Stimulated activated CD4-positive, alpha-beta T cell treated with anti-CD3 and anti-CD28 coated beads, Interleukin-1b, Interleukin-23, amount 100 ng/mL, for 4 hours (primary cell): ENCODE results near the gene TEDC2.
"Not testable (repeated sequence)": the region's sequence is repeated elsewhere in the genome, so short reads cannot be mapped to it uniquely, and the experiment has no call there.

Experiments
- DNase-seq, 2 donors: peaks; one replicate each; pipeline ENCODE4 v3.0.0-alpha.2; 2020; ENCODE audit warnings: low read depth in 2 of 2

The TEDC2 gene, protein sequence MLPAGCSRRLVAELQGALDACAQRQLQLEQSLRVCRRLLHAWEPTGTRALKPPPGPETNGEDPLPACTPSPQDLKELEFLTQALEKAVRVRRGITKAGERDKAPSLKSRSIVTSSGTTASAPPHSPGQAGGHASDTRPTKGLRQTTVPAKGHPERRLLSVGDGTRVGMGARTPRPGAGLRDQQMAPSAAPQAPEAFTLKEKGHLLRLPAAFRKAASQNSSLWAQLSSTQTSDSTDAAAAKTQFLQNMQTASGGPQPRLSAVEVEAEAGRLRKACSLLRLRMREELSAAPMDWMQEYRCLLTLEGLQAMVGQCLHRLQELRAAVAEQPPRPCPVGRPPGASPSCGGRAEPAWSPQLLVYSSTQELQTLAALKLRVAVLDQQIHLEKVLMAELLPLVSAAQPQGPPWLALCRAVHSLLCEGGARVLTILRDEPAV

GRCh38 chr16:2459647-2460390, at the start of gene TEDC2:
TSS of gene TEDC2 (plus strand) at chr16:2460109. CDS start at chr16:2460145, 36 bp downstream.
- peak; percentile 94 to 98 for DNase-seq

DNA sequence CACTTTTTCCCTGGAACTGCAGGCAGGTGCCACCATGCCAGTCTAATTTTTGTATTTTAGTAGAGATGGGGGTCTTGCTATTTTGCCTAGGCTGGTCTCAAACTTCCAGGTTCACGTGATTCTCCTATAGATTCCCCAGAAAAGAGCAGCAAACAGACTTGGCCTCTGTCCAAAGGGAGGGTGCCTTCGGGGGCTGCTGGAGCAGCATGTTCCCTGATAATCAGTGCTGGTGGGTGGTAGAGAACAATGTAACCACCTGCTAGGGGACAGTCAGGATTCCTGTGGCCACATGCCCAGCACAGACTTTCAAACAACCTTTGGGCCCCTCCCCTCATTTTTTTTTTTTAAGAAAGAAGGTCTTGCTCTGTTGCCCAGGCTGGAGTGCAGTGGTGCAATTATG, 44.8 kb upstream of the TEDC2 start:
- no peak for DNase-seq

- no peak for DNase-seq
Measured at GRCh38 chr16:2420035-2420434, 39.9 kb upstream of the TEDC2 start.

GRCh38 chr16:2422123-2422867, 37.6 kb upstream of the TEDC2 start:
- no peak for DNase-seq

- no peak for DNase-seq
Measured at GRCh38 chr16:2424061-2425007, 35.6 kb upstream of the TEDC2 start.

- no peak for DNase-seq
Measured at GRCh38 chr16:2425008-2425518, 34.8 kb upstream of the TEDC2 start.

GRCh38 chr16:2425825-2426430, 34.0 kb upstream of the TEDC2 start:
- no peak for DNase-seq

DNA sequence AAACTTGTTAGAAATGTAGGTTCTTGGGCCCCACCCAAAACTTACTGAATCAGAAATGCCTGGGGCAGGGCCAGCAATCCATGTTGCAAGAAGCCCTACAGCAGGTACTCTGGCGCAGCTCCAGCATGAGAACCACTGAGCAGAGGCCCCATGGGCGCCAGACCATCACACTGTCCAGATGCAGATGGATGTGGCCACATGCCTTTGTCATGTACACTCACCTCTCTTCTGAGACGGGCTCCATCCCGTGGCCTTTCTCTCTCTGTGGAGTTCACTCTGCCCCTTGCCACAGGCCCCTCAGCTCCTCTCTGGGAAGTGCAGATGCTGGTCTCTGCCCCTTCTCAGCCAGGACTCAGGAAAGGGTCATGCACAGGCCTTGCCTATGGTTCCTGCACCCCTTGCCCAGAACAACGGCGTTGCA, 33.0 kb upstream of the TEDC2 start:
- DNase-seq: no peak

DNA sequence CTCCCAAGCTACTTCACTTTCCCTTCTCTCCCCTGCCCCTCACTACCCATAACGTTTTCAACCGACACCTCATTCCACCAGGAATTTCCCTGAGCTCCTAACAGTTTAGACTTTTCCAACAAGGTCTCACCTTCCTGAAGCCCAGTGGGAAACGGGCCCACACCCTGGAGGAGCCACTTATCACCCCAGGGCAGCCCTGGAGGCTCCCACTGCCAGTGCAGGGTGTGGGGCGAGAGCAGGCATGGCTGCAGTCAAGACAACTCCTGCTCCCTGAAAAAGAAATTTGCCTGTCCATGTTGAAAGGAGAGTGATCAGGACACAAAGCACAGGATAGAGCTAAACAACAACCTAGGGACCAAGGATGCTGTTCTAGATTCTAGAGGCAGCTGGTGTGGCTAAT, 32.4 kb upstream of the TEDC2 start:
- DNase-seq: no peak

GRCh38 chr16:2428051-2428783, 31.7 kb upstream of the TEDC2 start:
- DNase-seq: no peak

DNA sequence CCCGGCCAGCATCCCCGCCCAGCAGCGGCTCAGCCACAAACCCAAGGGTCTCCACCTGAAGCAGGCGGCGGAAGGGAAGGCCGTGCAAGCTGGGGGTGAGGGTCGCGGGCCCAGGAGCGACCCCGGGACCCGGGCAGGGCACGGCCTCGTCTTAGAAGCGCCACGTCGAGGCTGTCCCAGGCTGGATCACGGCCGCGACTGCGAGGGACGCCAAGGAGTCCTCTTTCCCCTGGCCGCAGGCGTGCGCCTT, 31.2 kb upstream of the TEDC2 start:
- no peak for DNase-seq

GRCh38 chr16:2429034-2429770, 30.7 kb upstream of the TEDC2 start, which contains the start of gene CCNF:
TSS of gene CCNF (plus strand) at chr16:2429447. CDS start at chr16:2429482, 35 bp downstream.
- DNase-seq: peak; percentile 97 to 98

DNA sequence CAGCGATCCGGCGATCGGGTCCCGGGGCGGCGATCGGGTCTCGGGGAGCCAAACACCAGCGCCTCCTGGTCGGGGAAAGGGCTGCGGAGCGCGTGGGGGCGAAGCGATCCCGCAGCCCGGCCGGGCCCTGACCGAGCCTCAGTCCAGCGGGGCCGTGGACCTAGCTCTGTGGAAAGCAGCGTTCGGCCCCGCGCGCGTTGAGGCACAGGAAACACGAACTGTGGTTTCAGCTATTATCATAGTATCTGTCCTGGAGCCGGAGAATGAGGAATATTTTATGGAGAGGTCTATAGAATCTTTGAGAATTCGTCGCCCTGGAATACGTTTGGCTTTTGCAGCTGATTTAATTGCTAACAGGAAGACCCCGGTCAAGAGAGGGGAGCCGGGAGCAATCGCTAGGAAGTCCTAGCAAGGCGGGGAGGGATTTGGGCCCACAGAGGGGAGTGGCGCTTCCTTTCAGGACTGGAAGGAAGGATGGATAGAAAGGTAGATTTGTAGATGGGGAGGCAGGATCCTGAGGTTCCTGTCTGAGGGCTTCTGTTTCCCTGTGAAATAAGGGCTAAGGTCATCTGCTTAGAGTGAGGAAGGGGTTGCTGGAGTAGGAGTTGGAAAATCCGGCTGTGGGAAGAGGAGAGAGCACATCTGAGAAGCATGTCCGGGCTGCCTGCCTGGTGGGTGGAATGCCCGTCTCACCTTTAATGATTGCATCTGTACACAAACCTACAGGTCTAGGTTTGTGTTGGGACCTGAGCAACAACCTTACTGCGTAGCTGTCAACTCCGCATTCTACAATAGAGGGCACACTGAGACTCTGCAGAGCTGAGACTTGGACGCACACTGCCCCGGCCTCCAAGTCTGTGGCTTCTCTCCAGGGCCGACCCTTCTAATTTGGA, 29.9 kb upstream of the TEDC2 start:
- DNase-seq: no peak

DNA sequence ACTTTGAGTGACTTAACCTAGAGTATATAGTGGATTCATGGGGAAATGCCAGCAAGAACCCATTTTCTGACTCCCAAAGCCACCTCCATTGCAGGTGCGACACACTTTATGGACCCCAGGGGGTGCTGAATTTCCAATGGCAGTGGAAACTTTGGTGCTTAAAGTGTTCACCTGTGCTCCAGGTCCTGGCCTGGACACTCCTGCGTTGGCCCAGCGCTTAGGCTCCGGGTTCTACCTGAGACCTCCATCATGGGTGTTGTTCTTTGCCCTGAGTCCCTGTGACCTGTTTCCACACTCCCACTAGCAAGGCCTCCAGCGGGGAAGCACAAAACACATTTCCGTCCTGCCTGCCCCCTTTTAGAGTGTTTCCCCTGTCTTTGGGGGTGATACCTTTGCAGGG, 27.6 kb upstream of the TEDC2 start:
- DNase-seq: no peak

GRCh38 chr16:2432801-2433505, 27.0 kb upstream of the TEDC2 start:
- no peak for DNase-seq

DNA sequence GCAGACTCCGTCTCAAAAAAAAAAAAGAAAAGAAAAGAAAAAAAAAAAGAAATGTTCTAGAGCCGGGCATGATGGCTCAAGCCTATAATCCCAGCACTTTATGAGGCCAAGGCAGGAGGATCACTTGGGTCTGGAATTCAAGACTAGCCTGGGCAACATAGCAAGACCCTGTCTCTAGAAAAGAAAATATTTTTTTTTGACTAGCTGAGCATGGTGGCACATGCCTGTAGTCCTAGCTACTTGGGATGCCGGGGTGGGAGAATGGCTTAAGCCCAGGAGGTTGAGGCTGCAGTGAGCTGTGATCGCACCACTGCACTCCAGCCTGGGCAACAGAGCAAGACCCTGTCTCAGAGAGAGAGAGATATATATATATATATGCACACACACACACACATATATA, 24.7 kb upstream of the TEDC2 start:
- not testable (repeated sequence) for DNase-seq

DNA sequence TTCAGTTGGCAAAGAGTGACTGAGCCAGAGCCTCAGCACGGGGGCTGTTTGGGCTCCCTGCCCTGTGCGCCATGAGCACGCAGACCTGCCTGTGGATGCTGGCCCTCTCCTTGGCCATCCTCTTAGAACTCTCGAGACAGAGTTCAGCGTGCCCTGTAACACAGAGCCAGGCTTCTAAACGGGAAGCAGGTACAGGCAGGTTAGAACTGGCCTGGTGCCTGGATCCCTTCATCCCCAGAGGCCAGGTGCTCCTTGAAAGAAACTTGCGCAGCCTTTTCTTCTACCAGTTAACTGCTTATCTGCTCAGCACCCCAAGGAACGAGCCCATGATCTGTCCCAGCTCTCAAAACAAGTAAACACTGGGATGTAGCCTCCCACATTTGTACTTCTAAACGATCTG, 23.8 kb upstream of the TEDC2 start:
- DNase-seq: no peak
